B cell (primary cell): ENCODE results near the gene RPL22.

Experiments
- EZH2 ChIP-seq: IDR thresholded peaks from 2 replicates; pipeline ENCODE4 v1.6.1; 2012; ENCODE audit warnings: borderline replicate concordance, low read depth, mild to moderate bottlenecking, moderate library complexity, low read length; ENCODE audit not compliant: insufficient read depth, poor library complexity, severe bottlenecking
- TF ChIP-seq, protein P1 (sequence below): fragments of 200-600 bp; IDR thresholded peaks from one replicate; pipeline ENCODE4 v1.8.0; 2022; ENCODE audit warnings: antibody characterized with exemption, mild to moderate bottlenecking

DNA sequence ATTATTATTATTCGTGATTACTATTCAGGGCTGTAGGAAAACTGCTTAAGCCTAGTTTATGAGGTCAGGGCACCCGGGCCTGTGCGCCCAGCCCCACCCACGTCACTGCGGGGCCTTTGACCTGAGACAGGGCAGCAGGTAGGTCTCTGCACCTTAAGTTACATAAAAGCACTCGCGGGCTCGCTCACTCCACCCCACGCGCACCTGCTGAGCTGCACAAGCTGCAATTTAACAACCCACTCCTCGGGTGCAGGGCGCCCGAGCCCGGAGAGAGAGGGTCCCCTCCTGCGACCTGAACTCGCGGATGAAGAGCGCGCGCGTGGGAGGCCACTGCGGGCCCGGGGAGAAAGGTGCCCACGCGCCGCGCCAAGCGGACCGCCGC lies 35.9 kb upstream of the RPL22 start:
- TF ChIP-seq EZH2 = no peak
- TF ChIP-seq, protein P1, sequence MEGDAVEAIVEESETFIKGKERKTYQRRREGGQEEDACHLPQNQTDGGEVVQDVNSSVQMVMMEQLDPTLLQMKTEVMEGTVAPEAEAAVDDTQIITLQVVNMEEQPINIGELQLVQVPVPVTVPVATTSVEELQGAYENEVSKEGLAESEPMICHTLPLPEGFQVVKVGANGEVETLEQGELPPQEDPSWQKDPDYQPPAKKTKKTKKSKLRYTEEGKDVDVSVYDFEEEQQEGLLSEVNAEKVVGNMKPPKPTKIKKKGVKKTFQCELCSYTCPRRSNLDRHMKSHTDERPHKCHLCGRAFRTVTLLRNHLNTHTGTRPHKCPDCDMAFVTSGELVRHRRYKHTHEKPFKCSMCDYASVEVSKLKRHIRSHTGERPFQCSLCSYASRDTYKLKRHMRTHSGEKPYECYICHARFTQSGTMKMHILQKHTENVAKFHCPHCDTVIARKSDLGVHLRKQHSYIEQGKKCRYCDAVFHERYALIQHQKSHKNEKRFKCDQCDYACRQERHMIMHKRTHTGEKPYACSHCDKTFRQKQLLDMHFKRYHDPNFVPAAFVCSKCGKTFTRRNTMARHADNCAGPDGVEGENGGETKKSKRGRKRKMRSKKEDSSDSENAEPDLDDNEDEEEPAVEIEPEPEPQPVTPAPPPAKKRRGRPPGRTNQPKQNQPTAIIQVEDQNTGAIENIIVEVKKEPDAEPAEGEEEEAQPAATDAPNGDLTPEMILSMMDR = no peak
